ENCODE data around the gene C4BPA.

DNA sequence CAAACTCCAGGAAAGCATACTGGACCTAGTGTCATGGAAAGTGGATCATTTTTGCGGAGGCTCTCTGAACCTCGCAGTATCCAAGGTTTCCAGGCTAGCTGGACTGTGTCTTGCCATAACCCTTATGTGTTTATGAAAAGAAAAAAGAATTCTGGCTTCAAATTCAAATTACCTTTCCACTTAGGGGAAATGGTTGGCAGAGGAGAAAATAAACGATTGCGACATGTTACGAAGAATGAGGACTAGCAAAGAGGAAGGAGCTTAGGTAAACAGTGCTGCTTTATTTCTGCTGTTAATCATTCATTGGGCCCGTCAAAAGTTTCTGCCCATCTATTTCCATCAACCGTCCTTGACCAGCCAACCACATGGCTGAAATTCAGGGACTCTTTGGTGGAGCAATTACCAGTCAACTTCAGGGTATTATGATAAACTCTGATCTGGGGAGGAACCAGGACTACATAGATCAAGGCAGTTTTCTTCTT lies at the start of gene C4BPA:
- TF ChIP-seq CTCF (IDR thresholded peaks at IDR 0.05; ENCODE audit: insufficient read depth, low read length, poor library complexity, severe bottlenecking) (no peak), EZH2phosphoT487 (conservative IDR thresholded peaks at IDR 0.05; ENCODE audit: low read length) (no peak)
